Measurements from ENCODE around the gene DOK4. TPM values are rescaled to one million over a fixed set of nuclear protein-coding genes. Genes with fewer than 3 reads are reported as not detected.

DOK4 gene
- total RNA-seq, 1 experiment from 2014 or later, result 13.1 TPM

- peaks cover 27 to 80% (median 63%) of the 10 kb centered on the region in 3 experiments; a peak in 6 of 7 replicates for H3K36me3 Mint-ChIP-seq (ENCODE audit: insufficient read depth in 1 of 3, low read depth in 3 of 3)
- no peak overlapping the region for H2BK120ac ChIP-seq (ENCODE audit: low read depth, low read length, poor library complexity, severe bottlenecking)
- H2BK20ac ChIP-seq (ENCODE audit: low read depth, low read length, poor library complexity, severe bottlenecking), result no peak overlapping the region
- no peak overlapping the region for H4K5ac ChIP-seq (ENCODE audit: insufficient read length, low read depth, low read length)
- no peak overlapping the region for H3K9ac ChIP-seq (ENCODE audit: extremely low read depth, insufficient read length, low read length)
- H3K27ac ChIP-seq (ENCODE audit: insufficient read length, low read depth, low read length), result no peak overlapping the region
- no peaks in the 10 kb centered on the region for H3K79me1 ChIP-seq (ENCODE audit: insufficient read depth, low read depth, low read length, poor library complexity, severe bottlenecking)
- H2BK12ac ChIP-seq (ENCODE audit: insufficient read length, low read depth, low read length), result no peak overlapping the region
- no peak overlapping the region for H3K23ac ChIP-seq (ENCODE audit: insufficient read length, low read depth, low read length)
- H3K56ac ChIP-seq (ENCODE audit: insufficient read length, low read depth, low read length), result no peak overlapping the region
- no CpG with 5 or more reads among the region's 2 CpGs for WGBS (ENCODE audit: extremely low coverage, insufficient read length, low lambda C conversion rate)
- no peak overlapping the region for H3K4ac ChIP-seq (ENCODE audit: low read depth, low read length)
- H4K8ac ChIP-seq (replicated peaks; ENCODE audit: insufficient read length, low read depth, low read length), result no peak overlapping the region
- no peaks in the 10 kb centered on the region for H3K9me3 ChIP-seq (ENCODE audit: control insufficient read depth, low read depth, low read length)
- no peak overlapping the region for H3T11ph ChIP-seq (ENCODE audit: low read length)
- H3K27ac Mint-ChIP-seq, result no peak overlapping the region
- no peak overlapping the region for H3K4me2 ChIP-seq (ENCODE audit: insufficient read depth, insufficient read length, low read length)
- H2BK5ac ChIP-seq (ENCODE audit: insufficient read length, low read length), result no peak overlapping the region
- H3K79me2 ChIP-seq (ENCODE audit: insufficient read depth, low read length), result peaks cover 7% of the 10 kb centered on the region; the same call in 1 of the 2 replicates
- no peak overlapping the region for H3K18ac ChIP-seq (ENCODE audit: insufficient read length, low read depth, low read length)
- no peak overlapping the region for H2AFZ ChIP-seq (ENCODE audit: low read length)
- no peak for DNase-seq
- peaks cover 3 to 6% of the 10 kb centered on the region in 2 experiments for H3K4me1 Mint-ChIP-seq
- H3K9me3 Mint-ChIP-seq, result no peaks in the 10 kb centered on the region
- no peaks in the 10 kb centered on the region for H3K27me3 ChIP-seq (ENCODE audit: insufficient read depth, low read length)
- no peak for TF ChIP-seq CTCF (conservative IDR thresholded peaks at IDR 0.05)
- no peaks in the 10 kb centered on the region for H4K20me1 ChIP-seq (ENCODE audit: control insufficient read depth, insufficient read depth, insufficient read length)
- no peak overlapping the region for H4K91ac ChIP-seq (ENCODE audit: insufficient read length, low read depth, low read length)
- no peaks in the 10 kb centered on the region for H3K27me3 Mint-ChIP-seq (ENCODE audit: low read depth)
- no peak overlapping the region for H3K4me3 Mint-ChIP-seq
- no peak overlapping the region for H2BK15ac ChIP-seq (ENCODE audit: low read depth, low read length)
- H3K23me2 ChIP-seq (ENCODE audit: insufficient read length, low read depth, low read length, poor library complexity, severe bottlenecking), result peaks cover 4% of the 10 kb centered on the region
- no peak overlapping the region for H2AK5ac ChIP-seq (ENCODE audit: insufficient read length, low read length)
- H3K14ac ChIP-seq (ENCODE audit: insufficient read depth, low read length), result no peak overlapping the region
- H3K4me1 ChIP-seq (ENCODE audit: insufficient read depth, low read length), result no peaks in the 10 kb centered on the region
These were observed 21.8 kb downstream of the DOK4 start for GRCh38 chr16:57464523-57464922.

Measured in H9 (cell line).